ENCODE data around the gene BDH2.
A peak's percentile ranks its signal among the peaks of the same experiment; 100 is the strongest.

BDH2 gene

GRCh38 chr4:103099691-103100392 is at the start of gene BDH2:
BDH2 (minus strand) TSS chr4:103099834; CDS start chr4:103096254, 3,580 bp downstream.
- DNase-seq (ENCODE audit: low read depth in 2 of 2), result peak; percentile 98
- TF ChIP-seq, protein P1, sequence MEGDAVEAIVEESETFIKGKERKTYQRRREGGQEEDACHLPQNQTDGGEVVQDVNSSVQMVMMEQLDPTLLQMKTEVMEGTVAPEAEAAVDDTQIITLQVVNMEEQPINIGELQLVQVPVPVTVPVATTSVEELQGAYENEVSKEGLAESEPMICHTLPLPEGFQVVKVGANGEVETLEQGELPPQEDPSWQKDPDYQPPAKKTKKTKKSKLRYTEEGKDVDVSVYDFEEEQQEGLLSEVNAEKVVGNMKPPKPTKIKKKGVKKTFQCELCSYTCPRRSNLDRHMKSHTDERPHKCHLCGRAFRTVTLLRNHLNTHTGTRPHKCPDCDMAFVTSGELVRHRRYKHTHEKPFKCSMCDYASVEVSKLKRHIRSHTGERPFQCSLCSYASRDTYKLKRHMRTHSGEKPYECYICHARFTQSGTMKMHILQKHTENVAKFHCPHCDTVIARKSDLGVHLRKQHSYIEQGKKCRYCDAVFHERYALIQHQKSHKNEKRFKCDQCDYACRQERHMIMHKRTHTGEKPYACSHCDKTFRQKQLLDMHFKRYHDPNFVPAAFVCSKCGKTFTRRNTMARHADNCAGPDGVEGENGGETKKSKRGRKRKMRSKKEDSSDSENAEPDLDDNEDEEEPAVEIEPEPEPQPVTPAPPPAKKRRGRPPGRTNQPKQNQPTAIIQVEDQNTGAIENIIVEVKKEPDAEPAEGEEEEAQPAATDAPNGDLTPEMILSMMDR (IDR thresholded peaks at IDR 0.05; ENCODE audit: low read depth, low read length), result peak; percentile 55
- peak within 1 kb of the TSS; percentile 43 to 53 for H3K4me3 ChIP-seq (replicated peaks in 1 of 2; ENCODE audit: low read depth in 2 of 2, low read length in 2 of 2)

DNA sequence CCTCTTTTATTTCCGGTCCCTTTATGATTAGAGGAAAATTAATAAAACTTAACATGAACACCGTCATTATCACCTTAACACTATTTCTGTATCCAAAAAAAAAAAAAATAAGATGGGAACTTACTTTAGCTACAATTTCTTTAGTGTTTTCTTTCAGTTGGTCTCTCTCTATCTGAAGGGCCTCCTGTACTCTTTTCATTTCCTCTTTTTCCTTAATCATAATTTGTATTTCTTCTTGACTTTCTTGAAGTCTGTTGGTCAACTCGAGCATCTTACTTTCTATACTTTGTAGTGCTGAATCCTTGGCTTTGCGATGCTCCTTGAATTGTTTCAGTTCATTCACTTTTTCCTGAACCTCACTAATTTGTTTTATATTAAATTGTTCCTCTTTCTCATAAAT is 45.3 kb upstream of the BDH2 start:
- no peak overlapping the region for H3K4me3 ChIP-seq (replicated peaks in 1 of 2; ENCODE audit: low read depth in 2 of 2, low read length in 2 of 2)
- TF ChIP-seq, protein P1 (IDR thresholded peaks at IDR 0.05; ENCODE audit: low read depth, low read length), result no peak
- no peak for DNase-seq (ENCODE audit: low read depth in 2 of 2)

GRCh38 chr4:103137446-103137827 is 37.8 kb upstream of the BDH2 start:
- DNase-seq (ENCODE audit: low read depth in 2 of 2), result peak in 1 of 2 donors; percentile 82
- no peak overlapping the region for H3K4me3 ChIP-seq (replicated peaks in 1 of 2; ENCODE audit: low read depth in 2 of 2, low read length in 2 of 2)
- TF ChIP-seq, protein P1 (IDR thresholded peaks at IDR 0.05; ENCODE audit: low read depth, low read length), result no peak

GRCh38 chr4:103136671-103137445 is 37.2 kb upstream of the BDH2 start:
- no peak for DNase-seq (ENCODE audit: low read depth in 2 of 2)
- TF ChIP-seq, protein P1 (IDR thresholded peaks at IDR 0.05; ENCODE audit: low read depth, low read length), result no peak
- no peak overlapping the region for H3K4me3 ChIP-seq (replicated peaks in 1 of 2; ENCODE audit: low read depth in 2 of 2, low read length in 2 of 2)

DNA sequence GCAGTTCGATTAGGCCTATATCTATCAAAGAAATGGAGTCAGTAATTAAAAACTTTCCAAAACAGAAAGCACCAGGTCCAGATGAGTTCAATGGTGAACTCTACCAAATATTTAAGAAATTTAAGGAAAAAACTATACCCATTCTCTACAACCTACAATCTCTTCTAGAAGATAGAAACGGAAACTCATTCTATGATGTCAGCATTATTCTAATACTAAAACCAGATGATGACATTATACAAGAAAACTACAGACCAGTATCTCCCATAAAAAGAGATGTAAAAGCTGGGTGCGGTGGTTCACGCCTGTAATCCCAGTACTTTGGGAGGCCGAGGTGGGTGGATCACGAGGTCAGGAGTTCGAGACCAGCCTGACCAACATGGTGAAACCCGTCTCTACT is 29.5 kb upstream of the BDH2 start:
- TF ChIP-seq, protein P1 (IDR thresholded peaks at IDR 0.05; ENCODE audit: low read depth, low read length), result no peak
- DNase-seq (ENCODE audit: low read depth in 2 of 2), result no peak
- no peak overlapping the region for H3K4me3 ChIP-seq (replicated peaks in 1 of 2; ENCODE audit: low read depth in 2 of 2, low read length in 2 of 2)

- DNase-seq (ENCODE audit: low read depth in 2 of 2), result no peak
- TF ChIP-seq, protein P1 (IDR thresholded peaks at IDR 0.05; ENCODE audit: low read depth, low read length), result no peak
- H3K4me3 ChIP-seq (replicated peaks in 1 of 2; ENCODE audit: low read depth in 2 of 2, low read length in 2 of 2), result no peak overlapping the region
Measured at GRCh38 chr4:103126126-103126525, 26.5 kb upstream of the BDH2 start.

Data from cardiac fibroblast (primary cell).